Measurements from ENCODE around the gene CDHR3. TPM values are rescaled to one million over a fixed set of nuclear protein-coding genes. Genes with fewer than 3 reads are reported as not detected.

The CDHR3 gene
- total and polyA plus RNA-seq, 9 of the 15 experiments (the other 6 are each of a cell fraction or from before 2014, with no cell fraction given): 0.03 to 0.66 (median 0.24) TPM; not detected in 1

DNA sequence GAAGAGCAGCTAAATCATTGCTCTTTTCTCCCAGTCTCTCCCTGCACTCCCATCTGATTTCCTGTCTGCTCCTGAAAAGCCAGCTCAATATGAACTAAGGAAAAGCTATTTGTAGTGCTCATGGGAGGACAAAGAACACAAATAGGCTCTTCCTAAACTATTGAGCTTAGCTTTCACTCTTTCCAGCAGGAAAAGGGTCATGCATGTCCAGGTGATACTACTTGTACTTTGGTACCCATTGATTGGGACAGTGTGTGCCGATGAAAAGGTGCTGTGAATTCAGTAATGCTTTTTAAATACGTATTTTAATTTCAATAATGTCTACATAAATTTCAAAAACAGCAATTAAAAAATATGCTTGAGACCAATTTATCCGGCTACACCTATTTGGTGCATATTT is 49.1 kb upstream of the CDHR3 start:
- no TSS peak for BruUV-seq (replicated peaks)
- CTCF ChIA-PET (ENCODE audit: low intra/inter-chr PET ratio): no interaction called here
- no peaks in the 10 kb centered on the region for H4K20me1 ChIP-seq (replicated peaks; ENCODE audit: control insufficient read depth, insufficient read depth, low read length)
- FAIRE-seq (no peak), DNase-seq (ENCODE audit: extremely low read depth in 1 of 4, low spot score in 3 of 4) (no peak), ATAC-seq (no peak)
- intact Hi-C loops (cut with micrococcal nuclease) (no loop called here), in situ Hi-C loops (cut with MboI) (no loop called here)
- no peaks in the 10 kb centered on the region for H3K4me1 ChIP-seq (replicated peaks in 1 of 2; ENCODE audit: control insufficient read depth in 2 of 2, insufficient read depth in 2 of 2, low read length in 2 of 2)
- no peak overlapping the region for H2AFZ ChIP-seq (ENCODE audit: low read depth, low read length)
- TF ChIP-seq, protein P1, sequence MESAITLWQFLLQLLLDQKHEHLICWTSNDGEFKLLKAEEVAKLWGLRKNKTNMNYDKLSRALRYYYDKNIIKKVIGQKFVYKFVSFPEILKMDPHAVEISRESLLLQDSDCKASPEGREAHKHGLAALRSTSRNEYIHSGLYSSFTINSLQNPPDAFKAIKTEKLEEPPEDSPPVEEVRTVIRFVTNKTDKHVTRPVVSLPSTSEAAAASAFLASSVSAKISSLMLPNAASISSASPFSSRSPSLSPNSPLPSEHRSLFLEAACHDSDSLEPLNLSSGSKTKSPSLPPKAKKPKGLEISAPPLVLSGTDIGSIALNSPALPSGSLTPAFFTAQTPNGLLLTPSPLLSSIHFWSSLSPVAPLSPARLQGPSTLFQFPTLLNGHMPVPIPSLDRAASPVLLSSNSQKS (CRISPR knock-in tag; IDR thresholded peaks at IDR 0.05): no peak
- TF ChIP-seq SRSF3 (IDR thresholded peaks at IDR 0.05; ENCODE audit: insufficient read depth, low read length): no peak
- no peak for TF ChIP-seq COPS2 (conservative IDR thresholded peaks at IDR 0.05)
- TF ChIP-seq ZNF3 (CRISPR knock-in tag; IDR thresholded peaks at IDR 0.05): no peak
- TF ChIP-seq, protein P2, sequence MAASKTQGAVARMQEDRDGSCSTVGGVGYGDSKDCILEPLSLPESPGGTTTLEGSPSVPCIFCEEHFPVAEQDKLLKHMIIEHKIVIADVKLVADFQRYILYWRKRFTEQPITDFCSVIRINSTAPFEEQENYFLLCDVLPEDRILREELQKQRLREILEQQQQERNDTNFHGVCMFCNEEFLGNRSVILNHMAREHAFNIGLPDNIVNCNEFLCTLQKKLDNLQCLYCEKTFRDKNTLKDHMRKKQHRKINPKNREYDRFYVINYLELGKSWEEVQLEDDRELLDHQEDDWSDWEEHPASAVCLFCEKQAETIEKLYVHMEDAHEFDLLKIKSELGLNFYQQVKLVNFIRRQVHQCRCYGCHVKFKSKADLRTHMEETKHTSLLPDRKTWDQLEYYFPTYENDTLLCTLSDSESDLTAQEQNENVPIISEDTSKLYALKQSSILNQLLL (CRISPR knock-in tag; IDR thresholded peaks at IDR 0.05; ENCODE audit: borderline replicate concordance): no peak
- H3K4me2 ChIP-seq (ENCODE audit: insufficient read depth, low read length): no peak overlapping the region
- POLR2A ChIA-PET: interaction anchor here (1.1 to 1.3 kb wide), 2 partner anchors 9 to 10 kb away, joined by 3 to 5 read pairs; no protein-coding TSS in a partner anchor
- 2% methylated on average over 3 of the region's 3 CpGs for WGBS (ENCODE audit: insufficient coverage, low coverage, missing lambda C conversion rate)
- no peaks in the 10 kb centered on the region for H3K79me2 ChIP-seq (ENCODE audit: control insufficient read depth, insufficient read depth, low read length)
- H3K36me3 ChIP-seq (ENCODE audit: control insufficient read depth, insufficient read depth, low read length): no peaks in the 10 kb centered on the region
- H3K9ac ChIP-seq (ENCODE audit: insufficient read depth in 1 of 2, low read depth in 2 of 2, low read length in 2 of 2): no peak overlapping the region
- H3K27me3 ChIP-seq (ENCODE audit: control insufficient read depth in 2 of 2, insufficient read depth in 2 of 2, low read length in 2 of 2): peaks cover 10 to 26% of the 10 kb centered on the region in 2 experiments; a peak in 4 of 5 replicates
- H3K9me1 ChIP-seq (ENCODE audit: control insufficient read depth, insufficient read depth, low read length): no peaks in the 10 kb centered on the region
- 0 out of 2 replicates have a peak, but pooled peaks cover 4% of the 10 kb centered on the region for H3K9me3 ChIP-seq (replicated peaks; ENCODE audit: control insufficient read depth, insufficient read depth, low read depth, low read length)
- no peak overlapping the region for H3K27ac ChIP-seq (ENCODE audit: extremely low read depth, low read depth, low read length)
- no peak overlapping the region for H3K4me3 ChIP-seq

Measured in K562 (cell line).